Colonic mucosa (tissue), 4 donors: ENCODE results near the gene TREML1. TPM values are rescaled to one million over a fixed set of nuclear protein-coding genes. Genes with fewer than 3 reads are reported as not detected.

Source experiments
- DNase-seq: peaks from one replicate; pipeline ENCODE4 v3.0.0-alpha.2; 2020
- H3K27ac ChIP-seq: fragments of 200-600 bp; one replicate; pipeline ENCODE4 v1.8.0; 2021
- H3K27me3 ChIP-seq: fragments of 200-600 bp; one replicate; pipeline ENCODE4 v1.8.0; 2021
- H3K36me3 ChIP-seq: fragments of 200-600 bp; one replicate; pipeline ENCODE4 v1.8.0; 2021
- H3K4me1 ChIP-seq: fragments of 200-600 bp; one replicate; pipeline ENCODE4 v1.8.0; 2021; ENCODE audit warnings: mild to moderate bottlenecking
- H3K4me3 ChIP-seq: fragments of 200-600 bp; one replicate; pipeline ENCODE4 v1.8.0; 2021
- H3K9ac ChIP-seq, 2 donors: one replicate each; pipeline ENCODE4 v1.7.0; 2013; ENCODE audit warnings: control low read depth in 2 of 2, low read depth in 2 of 2, low read length in 2 of 2
- H3K9me3 ChIP-seq: fragments of 200-600 bp; one replicate; pipeline ENCODE4 v1.8.0; 2021
- intact Hi-C: fragments of 100-400 bp; cut with DNase I; formaldehyde crosslinking; loops from one replicate; pipeline ENCODE4 v1.14.1; 2022
- total RNA-seq, 2 donors: library from RNA; stranded (reverse); fragmentation: NEBNext Ultra II Directional in 1 of 2; extraction: Animal tissue kit (Norgen Biotek cat#: 25700) in 1 of 2; gene quantifications; one replicate each; pipeline ENCODE4 v1.2.1, GENCODE V29; 2021
- TF ChIP-seq, protein P1 (sequence below): fragments of 200-600 bp; IDR thresholded peaks from one replicate; pipeline ENCODE4 v1.8.0; 2022; ENCODE audit warnings: antibody characterized with exemption, mild to moderate bottlenecking
- donor health status: healthy.
- donor health status: DM: no; HTN: no; CAD: no.
- donor health status: DM: no; HTN: no; CAD: no.

TREML1 gene
- total RNA-seq, 2 donors from 2014 or later, result not detected

DNA sequence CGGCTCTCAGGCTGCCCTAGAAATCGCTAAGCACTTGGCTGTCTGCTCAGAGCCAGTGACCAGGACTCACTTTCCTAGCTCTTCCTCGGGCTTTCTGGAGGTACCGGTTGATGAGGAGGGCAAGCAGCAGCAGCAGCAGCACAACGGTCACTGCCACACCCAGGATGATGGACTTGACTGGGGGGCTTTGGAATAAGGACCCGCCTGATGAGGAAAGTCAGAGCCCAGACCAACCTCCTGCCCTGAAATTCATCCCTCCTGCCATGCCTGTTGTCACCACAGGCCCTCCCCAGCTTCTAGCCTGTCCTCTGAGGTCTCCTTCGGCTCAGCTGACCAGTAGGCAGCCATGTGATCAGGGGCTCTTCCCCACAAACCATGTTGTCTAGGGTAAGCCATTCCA lies 30.6 kb upstream of the TREML1 start:
- H3K27me3 ChIP-seq, result no peaks in the 10 kb centered on the region
- H3K4me1 ChIP-seq, result no peaks in the 10 kb centered on the region
- H3K36me3 ChIP-seq, result no peaks in the 10 kb centered on the region
- H3K9ac ChIP-seq, result no peak overlapping the region
- no peak overlapping the region for H3K4me3 ChIP-seq
- intact Hi-C loops, result no loop called here
- no peaks in the 10 kb centered on the region for H3K9me3 ChIP-seq
- H3K27ac ChIP-seq, result no peak overlapping the region
- TF ChIP-seq, protein P1, sequence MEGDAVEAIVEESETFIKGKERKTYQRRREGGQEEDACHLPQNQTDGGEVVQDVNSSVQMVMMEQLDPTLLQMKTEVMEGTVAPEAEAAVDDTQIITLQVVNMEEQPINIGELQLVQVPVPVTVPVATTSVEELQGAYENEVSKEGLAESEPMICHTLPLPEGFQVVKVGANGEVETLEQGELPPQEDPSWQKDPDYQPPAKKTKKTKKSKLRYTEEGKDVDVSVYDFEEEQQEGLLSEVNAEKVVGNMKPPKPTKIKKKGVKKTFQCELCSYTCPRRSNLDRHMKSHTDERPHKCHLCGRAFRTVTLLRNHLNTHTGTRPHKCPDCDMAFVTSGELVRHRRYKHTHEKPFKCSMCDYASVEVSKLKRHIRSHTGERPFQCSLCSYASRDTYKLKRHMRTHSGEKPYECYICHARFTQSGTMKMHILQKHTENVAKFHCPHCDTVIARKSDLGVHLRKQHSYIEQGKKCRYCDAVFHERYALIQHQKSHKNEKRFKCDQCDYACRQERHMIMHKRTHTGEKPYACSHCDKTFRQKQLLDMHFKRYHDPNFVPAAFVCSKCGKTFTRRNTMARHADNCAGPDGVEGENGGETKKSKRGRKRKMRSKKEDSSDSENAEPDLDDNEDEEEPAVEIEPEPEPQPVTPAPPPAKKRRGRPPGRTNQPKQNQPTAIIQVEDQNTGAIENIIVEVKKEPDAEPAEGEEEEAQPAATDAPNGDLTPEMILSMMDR, result no peak
- no peak for DNase-seq

DNA sequence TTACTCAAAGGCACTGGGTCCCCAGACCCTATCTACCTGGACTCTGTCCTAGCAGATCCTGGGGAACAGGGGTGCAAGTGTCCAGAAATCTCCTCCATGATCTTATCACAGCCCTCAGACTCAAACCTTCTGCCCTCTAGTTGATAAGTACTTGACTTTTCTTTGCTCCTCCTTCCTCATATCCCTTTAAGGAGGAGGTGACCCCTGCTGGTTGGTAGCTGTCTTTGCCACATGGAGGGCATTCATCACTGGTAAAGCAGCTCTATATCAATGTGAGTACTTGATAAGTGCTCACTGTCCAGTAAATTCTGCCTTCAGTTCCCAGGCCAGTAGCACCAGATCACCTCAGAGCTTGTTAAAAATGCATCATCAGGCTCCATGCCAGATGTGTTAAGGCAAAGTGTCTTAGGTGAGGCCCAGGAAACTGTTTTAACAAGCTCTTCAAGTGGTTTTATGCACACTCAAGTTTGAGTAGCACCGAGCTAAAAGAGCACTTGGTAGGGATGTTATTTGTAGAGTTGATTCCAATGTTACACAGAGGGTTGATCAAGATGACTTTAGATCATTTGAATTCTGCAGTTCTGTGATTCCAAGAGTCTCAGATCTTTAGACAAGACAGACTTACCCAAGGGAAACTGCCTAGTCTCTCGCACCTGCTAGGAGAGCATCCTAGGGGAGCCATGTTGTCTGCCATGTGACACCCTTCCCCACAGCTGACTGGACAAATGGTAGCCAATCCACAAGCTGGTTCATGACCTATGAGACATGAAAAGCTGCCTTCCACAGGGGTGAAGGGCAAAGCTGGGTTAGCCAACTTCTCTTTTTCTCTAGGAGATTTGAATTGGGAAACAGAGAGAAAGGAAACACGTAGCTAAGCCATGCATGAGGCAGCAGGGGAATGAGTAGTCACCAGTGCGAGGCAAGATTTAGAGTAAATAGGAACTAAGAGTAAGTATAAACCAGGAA lies 28.2 kb upstream of the TREML1 start:
- Histone ChIP-seq H3K36me3 (no peaks in the 10 kb centered on the region), H3K27me3 (no peaks in the 10 kb centered on the region), H3K27ac (no peak overlapping the region), H3K9me3 (no peaks in the 10 kb centered on the region), H3K4me1 (no peaks in the 10 kb centered on the region), H3K9ac (no peak overlapping the region), H3K4me3 (no peak overlapping the region)
- TF ChIP-seq, protein P1, result peak; percentile 53
- intact Hi-C loops, result no loop called here
- peak; percentile 35 for DNase-seq

DNA sequence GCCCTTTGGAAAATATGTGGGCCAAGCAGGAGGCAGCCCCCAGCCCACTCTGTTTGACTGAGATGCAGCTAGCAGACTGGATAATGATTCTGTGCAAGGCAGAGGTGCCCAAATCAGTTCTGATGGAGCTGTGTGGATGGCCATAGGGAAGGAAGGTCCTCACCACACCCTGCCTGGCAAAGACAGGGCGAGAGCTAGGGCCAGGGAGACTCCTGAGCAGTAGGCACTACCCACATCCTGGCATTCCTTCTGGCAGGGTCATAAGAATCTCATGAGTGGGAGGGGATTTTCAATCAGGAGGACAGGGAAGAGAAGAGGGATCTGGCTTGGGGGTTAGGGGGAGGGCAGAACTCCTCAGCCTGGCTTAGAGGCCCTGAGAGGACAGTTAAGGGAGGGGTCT lies 27.4 kb upstream of the TREML1 start:
- TF ChIP-seq, protein P1, result no peak
- Histone ChIP-seq H3K9me3 (no peaks in the 10 kb centered on the region), H3K4me3 (no peak overlapping the region), H3K4me1 (no peaks in the 10 kb centered on the region), H3K27ac (no peak overlapping the region), H3K27me3 (no peaks in the 10 kb centered on the region), H3K9ac (no peak overlapping the region), H3K36me3 (no peaks in the 10 kb centered on the region)
- intact Hi-C loops, result no loop called here
- DNase-seq, result no peak

DNA sequence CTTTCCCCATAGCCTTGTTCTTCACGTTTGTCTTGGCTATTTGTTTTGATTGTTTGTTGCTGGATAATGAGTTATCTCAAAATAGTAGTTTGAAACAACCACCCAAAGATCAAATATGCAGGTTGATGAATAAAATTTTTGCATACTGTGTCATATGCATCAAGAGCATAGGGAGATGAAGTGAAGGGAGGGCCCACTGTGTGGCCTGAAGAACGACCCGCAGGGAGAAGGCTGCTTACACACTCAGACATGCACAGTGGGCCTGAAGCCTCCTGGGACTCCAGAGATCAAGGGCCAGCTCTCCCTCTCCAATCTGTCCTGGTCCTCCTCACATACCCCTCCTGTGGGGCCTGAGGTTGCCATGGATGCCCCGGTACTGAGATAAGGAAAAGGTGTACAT lies 25.0 kb upstream of the TREML1 start:
- Histone ChIP-seq H3K9ac (no peak overlapping the region), H3K36me3 (no peaks in the 10 kb centered on the region), H3K4me3 (no peak overlapping the region), H3K9me3 (no peaks in the 10 kb centered on the region), H3K27ac (no peak overlapping the region), H3K27me3 (no peaks in the 10 kb centered on the region), H3K4me1 (no peaks in the 10 kb centered on the region)
- TF ChIP-seq, protein P1, result no peak
- no peak for DNase-seq
- intact Hi-C loops, result no loop called here

DNA sequence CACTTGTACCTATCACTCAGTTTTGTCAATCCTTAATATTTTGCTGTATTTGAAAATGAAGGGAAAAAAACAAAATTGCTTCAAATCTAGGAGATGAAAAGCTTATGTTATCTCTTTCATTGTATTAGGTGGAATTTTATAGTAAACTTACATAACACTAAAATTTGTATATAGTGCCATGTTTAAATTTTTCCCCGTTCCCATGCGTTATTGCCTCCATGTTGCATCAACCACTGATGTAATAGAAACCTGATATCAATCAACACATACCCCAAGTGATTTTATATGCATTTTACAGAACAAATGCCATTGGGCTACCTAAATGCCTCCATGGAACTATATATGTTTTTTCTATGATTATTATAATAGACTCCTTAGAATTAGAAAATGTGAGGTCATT lies 23.5 kb upstream of the TREML1 start:
- Histone ChIP-seq H3K27ac (no peak overlapping the region), H3K4me3 (no peak overlapping the region), H3K27me3 (no peaks in the 10 kb centered on the region), H3K4me1 (no peaks in the 10 kb centered on the region), H3K9me3 (no peaks in the 10 kb centered on the region), H3K9ac (no peak overlapping the region), H3K36me3 (no peaks in the 10 kb centered on the region)
- TF ChIP-seq, protein P1, result no peak
- intact Hi-C loops, result no loop called here
- no peak for DNase-seq
